ENCODE measurements around the gene BSDC1.
A peak's percentile ranks its signal among the peaks of the same experiment; 100 is the strongest.

DNA sequence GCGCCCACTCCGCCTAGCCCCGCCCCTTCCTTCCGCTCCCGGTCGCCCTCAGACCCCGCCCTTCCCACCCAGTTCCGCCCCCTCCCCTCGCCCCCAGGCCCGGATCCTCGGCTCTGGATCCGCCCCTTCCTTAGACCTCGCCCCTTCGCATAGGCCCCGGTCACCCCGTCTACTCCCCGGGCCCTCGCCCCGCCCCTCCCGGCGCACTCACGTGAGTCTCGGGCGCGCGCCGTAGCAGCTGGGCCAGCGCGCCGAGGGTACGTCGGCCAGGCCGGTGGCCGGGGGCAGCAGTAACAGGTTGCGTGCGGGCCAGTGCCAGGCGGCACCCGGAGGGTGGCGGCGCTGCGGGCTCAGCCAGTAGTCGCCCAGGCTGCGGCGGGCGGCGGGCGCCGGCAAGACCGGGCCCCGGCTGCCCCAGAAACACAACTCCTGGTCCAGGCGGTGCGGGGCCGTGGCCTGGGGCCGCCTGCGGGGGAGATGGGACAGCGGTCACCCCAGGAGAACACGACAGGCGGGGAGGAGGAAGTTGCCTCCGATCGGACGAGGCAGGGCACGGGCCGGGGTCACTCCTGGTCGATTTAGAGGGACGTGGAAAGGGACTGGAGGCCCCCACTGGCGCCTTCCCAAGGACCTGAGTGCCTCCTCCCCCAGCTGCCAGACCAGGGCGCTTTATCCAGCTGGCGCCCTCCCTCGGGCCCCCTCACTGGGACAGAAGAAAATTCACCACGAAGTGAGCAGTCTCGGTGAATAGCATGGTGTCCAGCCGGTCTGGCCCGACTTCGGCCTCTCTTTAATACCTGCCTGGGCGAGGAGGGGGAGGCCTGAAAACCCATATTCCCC is 42.6 kb downstream of the BSDC1 start:
- TF ChIP-seq YY1 (IDR thresholded peaks at IDR 0.05; ENCODE audit: low read depth, low read length) = no peak
- no peak for TF ChIP-seq CHD4 (IDR thresholded peaks at IDR 0.05)
- 0 out of 2 replicates have a peak, but pooled peaks have one; percentile 5 for TF ChIP-seq CREB1 (IDR thresholded peaks at IDR 0.05; ENCODE audit: low read depth)
- no peak for TF ChIP-seq EP300 (IDR thresholded peaks at IDR 0.05; ENCODE audit: borderline replicate concordance in 1 of 2, control insufficient read depth in 1 of 2, low read depth in 2 of 2, low read length in 2 of 2)
- no peak for TF ChIP-seq IRF3 (IDR thresholded peaks at IDR 0.05)
- no peak for TF ChIP-seq CBX3 (IDR thresholded peaks at IDR 0.05; ENCODE audit: borderline replicate concordance, low read depth)

Measured in GM12878 (cell line).